Activated effector memory CD4-positive, alpha-beta T cell treated with Interleukin-2 at 50 U/mL for 16 hours (primary cell): ENCODE measurements around the gene SLC52A1.
A peak's percentile ranks its signal among the peaks of the same experiment; 100 is the strongest.
"Not testable (repeated sequence)": the region's sequence is repeated elsewhere in the genome, so short reads cannot be mapped to it uniquely, and the experiment has no call there.

Experiments used
- DNase-seq: peaks from one replicate; pipeline ENCODE4 v3.0.0-alpha.2; 2020

The SLC52A1 gene

DNA sequence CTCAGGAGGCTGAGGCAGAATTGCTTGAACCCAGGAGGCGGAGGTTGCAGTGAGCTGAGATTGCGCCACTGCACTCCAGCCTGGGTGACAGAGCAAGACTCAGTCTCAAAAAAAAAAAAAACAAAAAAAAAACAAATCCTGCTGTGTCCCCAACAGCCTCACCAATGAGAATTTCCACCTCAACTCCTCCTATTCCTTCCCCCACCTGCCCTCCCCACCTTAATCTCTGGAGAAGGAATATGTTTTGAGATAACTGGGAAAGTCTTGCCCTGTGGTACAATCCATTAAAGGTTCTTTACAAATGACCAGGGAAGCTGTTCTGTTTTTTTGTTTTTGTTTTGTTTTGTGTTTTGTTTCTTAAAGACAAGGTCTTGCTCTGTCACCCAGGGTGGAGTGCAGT is 5.1 kb downstream of the SLC52A1 start:
- not testable (repeated sequence) for DNase-seq

DNA sequence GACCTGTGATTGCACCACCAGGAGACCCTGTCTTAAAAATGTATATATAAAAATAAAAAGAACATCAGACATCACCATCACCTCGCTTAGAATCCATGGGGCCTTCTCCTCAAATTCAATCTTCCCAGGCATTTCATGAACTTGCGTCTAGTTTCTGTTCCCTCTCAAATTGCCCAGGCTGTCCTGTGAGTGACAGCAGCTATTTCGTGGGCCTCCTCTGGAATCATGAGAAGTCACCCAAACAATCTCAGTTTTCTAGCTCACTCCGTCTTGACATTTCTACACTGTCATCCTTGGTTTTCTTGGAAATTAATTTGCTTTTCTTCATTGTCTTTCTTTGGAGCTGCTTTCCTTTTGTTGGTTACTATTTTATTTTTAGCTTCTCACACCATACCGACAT is 7.3 kb downstream of the SLC52A1 start:
- no peak for DNase-seq

DNA sequence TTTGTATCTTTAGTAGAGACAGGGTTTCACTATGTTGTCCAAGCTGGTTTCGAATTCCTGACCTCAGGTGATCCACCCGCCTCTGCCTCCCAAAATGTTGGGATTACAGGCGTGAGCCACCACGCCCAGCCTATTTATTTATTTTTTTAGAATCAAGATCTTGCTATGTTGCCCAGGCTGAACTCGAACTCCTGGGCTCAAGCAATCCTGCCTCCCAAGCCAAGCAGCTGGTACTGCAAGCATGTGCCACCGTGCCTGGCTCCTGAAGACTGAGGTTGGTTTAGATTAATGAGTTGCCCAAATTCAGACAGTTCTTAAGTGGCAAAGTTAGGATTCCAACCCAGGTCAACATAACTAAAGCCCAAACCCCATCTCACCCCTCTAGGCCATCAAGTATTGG is 7.9 kb downstream of the SLC52A1 start:
- DNase-seq: no peak

DNA sequence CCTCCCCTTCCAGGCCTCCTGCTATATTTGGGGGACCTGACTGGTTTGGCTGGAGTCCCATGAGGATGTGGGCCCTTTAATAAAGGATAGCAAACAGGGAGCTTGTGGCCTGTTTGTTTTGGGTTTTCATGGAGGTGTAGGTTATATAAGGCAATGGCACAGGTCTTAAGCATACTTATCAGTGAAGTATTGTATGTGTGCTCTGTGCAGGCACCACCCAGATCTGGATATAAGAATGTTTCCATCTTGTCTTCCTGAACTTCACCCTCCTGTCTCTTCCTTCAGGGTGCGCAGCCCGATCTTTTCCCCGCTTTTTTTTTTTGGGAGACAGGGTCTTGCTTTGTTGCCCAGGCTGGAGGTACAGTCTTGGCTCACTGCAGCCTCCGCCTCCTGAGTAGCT is 10.6 kb downstream of the SLC52A1 start:
- DNase-seq: no peak

DNA sequence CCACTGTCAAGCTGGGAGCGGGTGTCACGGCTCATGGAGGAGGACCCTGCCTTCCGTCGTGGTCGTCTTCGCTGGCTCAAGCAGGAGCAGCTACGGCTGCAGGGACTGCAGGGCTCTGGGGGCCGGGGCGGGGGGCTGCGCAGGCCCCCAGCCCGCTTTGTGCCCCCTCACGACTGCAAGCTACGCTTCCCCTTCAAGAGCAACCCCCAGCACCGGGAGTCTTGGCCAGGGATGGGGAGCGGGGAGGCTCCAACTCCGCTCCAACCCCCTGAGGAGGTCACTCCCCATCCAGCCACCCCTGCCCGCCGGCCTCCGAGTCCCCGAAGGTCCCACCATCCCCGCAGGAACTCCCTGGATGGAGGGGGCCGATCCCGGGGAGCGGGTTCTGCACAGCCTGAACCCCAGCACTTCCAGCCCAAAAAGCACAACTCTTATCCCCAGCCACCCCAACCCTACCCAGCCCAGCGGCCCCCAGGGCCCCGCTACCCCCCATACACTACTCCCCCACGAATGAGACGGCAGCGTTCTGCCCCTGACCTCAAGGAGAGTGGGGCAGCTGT is 11.6 kb downstream of the SLC52A1 start:
- DNase-seq: no peak

DNA sequence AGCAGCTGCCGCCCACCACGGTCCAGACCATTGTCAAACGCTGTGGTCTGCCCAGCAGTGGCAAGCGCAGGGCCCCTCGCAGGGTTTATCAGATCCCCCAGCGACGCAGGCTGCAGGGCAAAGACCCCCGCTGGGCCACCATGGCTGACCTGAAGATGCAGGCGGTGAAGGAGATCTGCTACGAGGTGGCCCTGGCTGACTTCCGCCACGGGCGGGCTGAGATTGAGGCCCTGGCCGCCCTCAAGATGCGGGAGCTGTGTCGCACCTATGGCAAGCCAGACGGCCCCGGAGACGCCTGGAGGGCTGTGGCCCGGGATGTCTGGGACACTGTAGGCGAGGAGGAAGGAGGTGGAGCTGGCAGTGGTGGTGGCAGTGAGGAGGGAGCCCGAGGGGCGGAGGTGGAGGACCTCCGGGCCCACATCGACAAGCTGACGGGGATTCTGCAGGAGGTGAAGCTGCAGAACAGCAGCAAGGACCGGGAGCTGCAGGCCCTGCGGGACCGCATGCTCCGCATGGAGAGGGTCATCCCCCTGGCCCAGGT is 13.0 kb downstream of the SLC52A1 start:
- no peak for DNase-seq

DNA sequence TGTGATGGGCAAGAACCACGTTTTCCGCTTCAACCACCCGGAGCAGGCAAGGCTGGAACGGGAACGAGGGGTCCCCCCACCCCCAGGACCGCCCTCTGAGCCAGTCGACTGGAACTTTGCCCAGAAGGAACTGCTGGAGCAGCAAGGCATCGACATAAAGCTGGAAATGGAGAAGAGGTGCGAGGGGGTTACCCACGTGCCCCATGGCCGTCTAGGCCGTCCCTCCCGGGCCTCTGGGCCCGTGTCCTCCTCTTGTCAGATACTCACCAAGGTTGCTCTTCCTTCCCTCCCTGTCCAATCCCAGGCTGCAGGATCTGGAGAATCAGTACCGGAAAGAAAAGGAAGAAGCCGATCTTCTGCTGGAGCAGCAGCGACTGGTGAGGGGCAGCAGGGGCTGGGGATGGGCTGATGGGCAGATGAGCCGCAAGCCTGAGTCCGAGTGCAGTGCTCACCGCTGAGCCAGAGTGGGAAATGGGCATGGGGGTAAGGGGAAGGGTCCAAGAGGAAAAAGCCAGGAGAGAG is 14.7 kb downstream of the SLC52A1 start:
- DNase-seq: no peak

DNA sequence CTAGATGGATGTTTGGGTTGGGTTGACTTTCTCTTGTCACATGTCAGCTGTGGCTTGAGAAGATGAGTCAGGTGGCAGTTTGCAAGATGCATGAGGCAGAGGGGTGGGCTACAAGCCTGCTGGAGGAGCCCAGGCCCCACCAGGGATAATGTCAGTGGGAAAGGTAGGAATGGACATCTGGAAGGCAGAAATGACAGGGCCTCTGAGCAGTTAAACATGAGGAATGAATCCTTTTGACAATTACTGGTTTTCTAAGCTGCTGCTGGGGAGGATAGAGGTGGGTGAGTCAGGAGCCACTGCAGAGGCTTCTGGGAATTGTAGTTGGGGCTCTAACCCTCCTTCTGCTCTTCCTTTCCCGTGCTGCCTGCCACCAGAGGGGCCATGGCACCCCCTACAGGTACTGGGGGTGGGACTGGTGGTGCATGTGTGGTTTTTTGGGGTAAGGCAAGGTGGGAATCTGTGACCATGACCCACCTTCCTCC is 15.7 kb downstream of the SLC52A1 start:
- DNase-seq: no peak

DNA sequence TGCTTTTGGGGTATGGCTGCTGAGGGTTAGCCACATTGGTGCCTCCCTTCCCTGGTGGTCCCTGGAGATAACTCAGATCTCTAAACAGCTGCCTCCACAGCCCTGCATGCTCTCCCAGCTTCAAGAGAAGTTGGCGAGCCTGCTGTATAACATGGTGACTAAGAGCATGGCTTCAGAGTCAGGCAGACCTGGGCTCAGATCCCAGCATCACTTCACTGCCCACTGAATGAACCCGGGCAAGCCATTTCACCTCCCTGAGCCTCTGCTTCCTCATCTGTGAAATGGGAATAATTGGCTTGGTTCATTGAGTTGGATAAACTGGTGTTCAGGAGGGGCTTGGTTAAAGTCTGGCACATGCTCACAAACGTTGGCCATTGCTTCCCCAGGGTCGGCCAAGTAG is 20.9 kb downstream of the SLC52A1 start:
- DNase-seq: no peak

DNA sequence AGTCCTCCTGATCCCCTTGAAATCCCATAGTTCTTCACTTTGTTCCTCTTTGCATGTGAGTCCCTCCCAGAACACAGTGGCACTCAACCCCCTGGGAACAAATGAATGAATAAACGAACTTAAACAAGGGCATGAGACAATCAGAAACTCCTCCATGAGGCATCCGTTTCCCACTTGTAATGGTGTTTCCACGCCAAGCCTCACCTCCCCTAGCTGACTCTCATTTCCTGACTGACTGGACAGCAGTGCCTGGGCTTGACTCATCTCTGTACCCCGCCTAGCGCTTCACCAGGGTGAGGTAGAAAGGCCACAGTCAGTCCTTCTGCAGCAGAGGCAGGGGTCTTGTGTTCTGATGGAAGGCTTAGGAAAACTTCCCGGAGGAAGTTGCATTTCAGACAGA is 23.3 kb downstream of the SLC52A1 start:
- DNase-seq: no peak

DNA sequence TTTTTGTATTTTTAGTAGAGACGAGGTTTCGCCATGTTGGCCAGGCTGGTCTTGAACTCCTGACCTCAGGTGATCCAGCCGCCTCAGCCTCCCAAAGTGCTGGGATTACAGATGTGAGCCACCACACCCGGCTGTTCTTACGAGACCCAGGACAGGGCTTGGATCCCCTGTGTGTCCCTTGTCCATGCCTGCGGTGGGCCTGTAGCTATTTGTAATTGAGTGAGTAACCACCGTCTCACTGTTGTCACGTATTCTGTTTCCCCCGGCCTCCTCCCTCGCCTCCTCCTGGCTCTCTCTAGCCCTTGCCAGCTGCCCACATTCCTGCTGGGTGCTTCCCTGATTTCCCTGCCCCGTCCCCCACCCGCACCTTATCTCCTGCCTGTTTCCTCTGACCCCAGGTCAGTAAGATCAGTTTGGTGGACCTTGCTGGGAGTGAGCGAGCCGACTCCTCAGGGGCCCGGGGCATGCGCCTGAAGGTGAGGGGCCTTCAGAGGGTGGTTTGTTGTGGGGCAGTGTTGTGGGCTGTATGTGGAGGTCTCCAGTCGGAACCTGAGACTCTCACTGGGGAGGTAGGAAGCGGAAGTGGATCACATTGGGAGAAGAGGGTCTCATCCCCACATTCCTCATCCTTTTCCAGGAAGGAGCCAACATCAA is 31.9 kb downstream of the SLC52A1 start:
- DNase-seq: no peak

DNA sequence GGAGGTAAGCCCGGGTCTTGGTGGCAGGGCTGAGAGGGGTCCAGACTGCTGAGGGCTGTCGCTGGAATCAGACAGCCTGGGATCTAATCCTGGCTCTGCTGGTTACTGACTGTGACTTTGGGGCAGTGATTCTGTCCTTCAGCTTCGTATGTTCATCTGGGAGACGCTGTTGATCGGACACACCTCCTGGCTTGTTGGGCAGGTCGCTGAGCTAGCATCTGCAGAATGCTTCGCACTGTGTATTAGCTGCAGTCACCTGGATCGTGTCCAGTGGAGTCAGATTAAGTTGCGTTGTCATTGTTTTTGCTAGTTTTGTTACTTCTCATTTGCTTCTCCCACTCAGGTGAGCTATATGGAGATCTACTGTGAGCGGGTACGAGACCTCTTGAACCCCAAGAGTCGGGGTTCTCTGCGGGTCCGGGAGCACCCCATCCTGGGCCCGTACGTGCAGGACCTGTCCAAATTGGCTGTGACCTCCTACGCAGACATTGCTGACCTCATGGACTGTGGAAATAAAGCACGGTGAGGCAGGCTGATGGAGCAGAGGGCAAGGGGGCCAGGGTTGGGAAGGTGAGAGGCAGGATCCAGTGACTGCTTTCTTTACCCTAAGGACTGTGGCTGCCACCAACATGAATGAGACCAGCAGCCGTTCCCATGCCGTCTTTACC is 33.0 kb downstream of the SLC52A1 start:
- DNase-seq: no peak

DNA sequence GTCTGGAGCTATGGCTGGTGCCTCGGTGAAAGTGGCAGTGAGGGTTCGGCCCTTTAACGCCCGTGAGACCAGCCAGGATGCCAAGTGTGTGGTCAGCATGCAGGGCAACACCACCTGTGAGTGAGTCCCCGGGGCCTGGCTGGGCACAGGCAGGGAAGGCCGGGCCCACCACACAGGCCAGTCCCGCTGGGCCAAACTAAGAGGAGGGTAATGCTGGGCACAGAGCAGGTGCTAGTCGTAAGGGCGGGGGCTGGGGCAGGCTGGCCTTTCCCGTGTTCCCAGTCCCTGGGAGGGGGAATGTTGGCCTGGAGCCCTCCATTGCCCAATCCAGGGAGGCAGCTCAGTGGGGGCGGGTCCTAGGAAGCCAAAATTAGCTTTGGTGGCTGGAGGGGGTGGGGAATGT is 35.0 kb downstream of the SLC52A1 start:
- no peak for DNase-seq

DNA sequence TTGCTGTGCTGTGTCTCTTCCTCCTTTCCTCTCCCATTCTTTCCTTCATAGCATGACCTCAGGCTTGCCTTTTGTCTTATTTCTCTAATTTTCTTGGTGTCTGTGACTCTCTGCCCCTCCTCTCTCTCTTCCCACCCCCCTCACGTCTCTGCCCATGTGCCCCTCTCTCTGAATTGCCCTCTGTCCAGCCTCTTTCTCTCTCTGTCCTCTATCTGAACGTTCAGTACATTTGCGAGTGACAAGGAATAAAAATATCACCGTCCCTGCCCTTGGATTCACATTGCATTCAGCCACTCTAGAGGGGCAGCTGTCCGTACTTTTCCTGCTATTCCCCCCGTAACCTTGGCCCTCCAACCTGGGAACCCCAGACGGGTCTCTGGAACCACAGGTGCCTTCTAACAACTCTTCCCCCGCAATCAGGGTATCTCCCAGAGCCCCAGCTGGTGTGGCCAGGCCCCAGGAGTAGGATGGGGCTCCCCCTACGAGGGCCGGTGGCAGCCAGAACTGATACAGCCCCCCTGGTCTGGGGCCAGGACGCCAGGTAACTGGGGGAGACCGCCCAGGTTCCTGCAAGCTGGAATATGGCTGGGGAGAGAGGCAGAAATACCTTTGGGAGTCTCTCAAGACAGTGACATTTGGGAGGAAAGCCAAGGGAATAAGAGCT is 35.7 kb downstream of the SLC52A1 start:
- DNase-seq: no peak

DNA sequence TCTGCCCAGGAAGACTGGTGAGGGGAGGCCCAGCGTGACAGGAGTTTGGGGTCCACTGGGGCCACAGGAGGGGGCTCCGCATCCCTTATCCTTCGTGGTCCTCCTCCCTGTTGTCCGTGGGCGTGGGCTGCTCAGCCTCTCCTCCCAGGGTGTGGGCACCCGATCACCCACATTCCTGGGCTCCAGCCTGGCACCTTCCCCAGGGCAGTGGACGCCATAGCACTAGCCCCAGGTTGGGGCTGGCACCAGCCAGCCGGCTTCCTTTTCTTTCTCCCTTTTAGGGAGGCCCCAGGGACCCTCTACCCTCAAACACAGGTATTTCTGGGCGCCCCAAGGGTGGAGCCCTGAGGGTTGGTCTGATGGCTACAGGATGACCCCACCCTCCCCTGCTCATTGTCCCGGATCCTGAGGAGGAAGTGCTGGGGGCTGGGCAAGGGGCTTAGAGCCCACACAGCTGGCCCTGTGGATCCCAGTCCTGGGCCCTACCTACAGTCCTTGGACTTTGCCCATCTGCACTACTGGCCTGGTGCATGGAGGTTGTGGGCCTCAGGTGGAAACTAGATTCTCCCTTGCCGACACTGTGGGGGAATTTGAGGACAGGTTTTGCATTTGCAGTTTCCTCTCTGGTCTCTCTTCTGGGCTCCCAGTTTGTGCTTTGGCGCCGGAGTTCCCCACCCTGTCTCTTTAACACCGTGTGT is 36.3 kb downstream of the SLC52A1 start:
- DNase-seq: no peak

DNA sequence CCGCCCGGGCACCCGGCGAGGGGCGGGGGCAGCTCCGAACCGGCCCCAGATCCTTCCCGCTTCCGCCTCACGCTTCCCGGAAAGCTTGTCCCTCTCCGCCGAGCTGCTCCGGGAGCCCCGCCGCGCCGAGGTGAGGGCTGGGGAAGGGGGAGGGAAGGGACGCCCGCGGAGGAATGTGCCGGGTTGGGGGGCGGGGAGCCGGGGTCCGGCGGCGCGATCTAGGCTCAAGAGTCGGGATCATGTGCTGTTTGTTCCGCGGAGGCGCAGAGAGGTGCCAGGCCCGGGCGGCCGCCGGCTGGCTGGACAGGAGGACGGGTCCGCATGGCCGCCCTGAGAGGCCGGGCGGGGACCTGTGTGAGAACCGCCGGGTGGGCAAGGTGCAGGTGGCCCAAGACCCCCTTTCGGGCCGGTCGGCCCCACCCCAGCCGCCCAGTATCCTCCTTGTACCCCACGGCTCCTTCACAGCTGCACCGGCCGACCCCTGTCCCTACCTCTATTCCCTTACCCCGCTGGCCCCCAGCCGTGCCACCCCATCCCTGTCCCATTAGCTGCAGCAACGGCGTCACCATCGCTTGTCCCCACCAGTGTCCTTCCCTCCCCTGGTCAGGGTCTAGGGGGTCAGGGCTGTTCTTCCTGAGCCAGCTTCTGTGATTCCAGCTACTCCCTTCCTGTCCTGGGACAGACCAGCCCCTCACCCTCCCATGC is 37.0 kb downstream of the SLC52A1 start:
- DNase-seq: no peak

DNA sequence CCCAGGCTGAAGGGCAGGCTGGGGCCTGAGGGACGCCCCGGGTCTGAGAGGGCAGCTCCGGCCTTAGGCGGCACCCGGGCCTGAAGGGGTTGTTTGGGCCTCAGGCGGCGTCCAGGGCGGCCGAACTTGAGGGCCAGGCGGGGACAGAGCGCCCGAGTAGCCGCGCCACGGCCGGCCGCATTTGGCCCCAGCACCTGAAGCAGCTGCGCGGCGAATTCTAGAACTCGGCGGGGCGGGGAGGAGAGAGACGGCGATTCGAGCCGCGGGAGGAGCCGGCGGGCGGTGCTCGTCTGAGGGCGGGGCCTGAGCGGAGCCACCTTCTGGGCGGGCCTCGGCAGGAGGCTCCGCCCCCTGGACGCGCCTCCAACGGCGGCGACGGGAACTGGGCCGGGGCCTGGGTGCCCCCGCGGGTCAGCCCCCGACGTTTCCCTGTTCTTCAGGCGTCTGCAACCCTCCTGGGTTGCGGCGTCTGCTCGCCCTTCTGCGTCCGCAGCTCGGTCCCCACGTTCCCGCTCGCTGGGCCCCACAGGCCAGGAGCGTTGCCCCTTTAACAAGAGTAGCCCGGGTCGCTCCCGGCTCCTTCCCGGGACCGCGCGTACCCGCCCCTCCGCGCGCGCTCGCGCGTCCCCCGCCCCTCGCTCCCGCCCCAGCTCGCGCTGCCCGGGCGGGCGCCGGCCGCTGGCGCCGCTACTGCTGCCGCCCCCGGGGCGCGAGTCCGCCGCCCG is 37.8 kb downstream of the SLC52A1 start, which contains the start of the genes INCA1 and KIF1C:
TSS of gene INCA1 (minus strand) at position 221 of the 725 bp plus-strand sequence. CDS start 3,085 bp downstream, outside the sequence.
TSS of gene KIF1C (plus strand) at position 649 of the 725 bp plus-strand sequence. CDS start 2,297 bp downstream, outside the sequence.
- peak; percentile 88 for DNase-seq

DNA sequence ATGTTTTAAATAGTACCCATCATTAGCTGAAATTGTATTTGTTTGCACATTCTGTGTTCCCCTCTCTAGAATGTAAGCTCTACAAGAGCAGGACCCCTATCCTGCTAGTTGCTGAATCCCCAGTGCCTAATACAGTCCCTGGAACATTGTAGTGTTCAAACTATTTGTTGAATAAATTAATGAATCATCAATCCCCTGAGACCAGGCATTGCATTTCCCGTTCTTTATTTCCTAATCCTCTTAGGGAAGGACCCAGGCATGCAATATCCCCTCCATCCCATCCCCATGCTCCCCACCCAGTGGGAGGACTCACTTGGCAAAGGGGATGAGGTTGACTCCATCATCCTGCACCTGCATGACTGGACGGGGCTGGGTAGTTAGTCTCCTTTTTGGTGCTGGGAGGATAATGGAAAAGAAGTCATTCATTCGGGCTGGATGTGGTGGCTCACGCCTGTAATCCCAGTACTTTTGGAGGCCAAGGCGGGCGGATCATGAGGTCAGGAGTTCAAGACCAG is 41.1 kb downstream of the SLC52A1 start:
- no peak for DNase-seq

DNA sequence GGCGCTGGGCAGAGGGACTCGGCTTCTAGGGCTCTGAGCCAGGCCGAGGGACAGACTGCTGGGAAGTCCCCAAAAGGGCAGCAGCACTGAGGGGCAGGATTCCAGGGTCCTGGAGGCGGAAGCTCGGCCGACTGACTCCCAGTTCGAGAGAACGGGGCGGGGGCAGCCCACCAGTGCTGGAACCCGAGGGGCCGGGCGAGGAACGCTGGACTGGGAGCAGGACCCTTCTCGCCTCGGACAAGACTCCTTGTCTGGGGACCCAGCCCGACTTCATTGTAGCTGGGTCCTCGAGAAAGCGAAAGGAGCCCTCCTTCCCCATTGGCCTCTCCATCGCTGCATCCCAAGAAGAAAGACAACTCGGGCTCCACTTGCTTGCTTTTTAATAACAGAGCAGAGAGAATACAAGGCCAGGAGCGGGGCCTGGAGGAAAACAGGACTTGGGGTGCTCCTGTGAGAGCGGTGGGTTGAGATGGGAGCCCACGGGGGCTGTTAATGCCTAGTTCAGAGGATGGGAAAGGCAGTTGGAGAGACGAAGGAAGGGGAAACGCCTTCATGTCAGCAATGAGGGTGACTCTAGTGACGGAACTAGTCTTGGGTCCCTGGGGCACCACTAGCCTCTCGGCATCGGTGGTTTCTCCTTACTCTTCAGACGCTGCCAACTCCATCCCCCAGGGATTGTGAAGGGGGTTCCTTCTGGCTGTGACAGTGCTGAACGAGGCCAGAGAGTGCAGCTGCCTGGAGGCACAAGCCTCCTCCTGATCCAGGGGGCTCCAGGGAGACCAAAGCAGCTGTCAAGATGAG is 47.3 kb downstream of the SLC52A1 start:
- DNase-seq: no peak
